Thoracic aorta (tissue), 2 donors: Measurements from ENCODE around the gene HOXC9. TPM values are rescaled to one million over a fixed set of nuclear protein-coding genes. Genes with fewer than 3 reads are reported as not detected.
A peak's percentile ranks its signal among the peaks of the same experiment; 100 is the strongest.

Experiments
- ATAC-seq: fragments of 150-250 bp; one replicate; pipeline ENCODE4 v1.8.0; 2017; ENCODE audit warnings: low read depth; ENCODE audit not compliant: insufficient number of reproducible peaks, low FRiP score
- DNase-seq: peaks from one replicate; pipeline ENCODE4 v3.0.0-alpha.2; 2020; ENCODE audit warnings: low spot score
- H3K27ac ChIP-seq, 2 donors: fragments of 200-600 bp; sonication (generic); 1 replicate in 1 of 2; 2 replicates in 1 of 2; pipeline ENCODE4 v1.5.1; 2016; ENCODE audit warnings: mild to moderate bottlenecking in 2 of 2, moderate library complexity in 2 of 2
- H3K27me3 ChIP-seq: fragments of 200-600 bp; sonication (generic); replicated peaks from 2 replicates; pipeline ENCODE4 v1.6.0; 2016; ENCODE audit warnings: mild to moderate bottlenecking; ENCODE audit not compliant: insufficient read depth
- H3K36me3 ChIP-seq: fragments of 200-600 bp; sonication (generic); one replicate; pipeline ENCODE4 v1.5.1; 2016
- H3K4me1 ChIP-seq, 2 donors: fragments of 200-600 bp; sonication (generic); 1 replicate in 1 of 2; 2 replicates in 1 of 2; pipeline versions ENCODE4 v1.5.1 to v1.6.0; 2016; ENCODE audit warnings: low read depth in 2 of 2, mild to moderate bottlenecking in 1 of 2; ENCODE audit not compliant: control insufficient read depth in 1 of 2
- H3K4me3 ChIP-seq: fragments of 200-600 bp; sonication (generic); 2 replicates; pipeline ENCODE4 v1.5.1; 2016; ENCODE audit warnings: mild to moderate bottlenecking
- H3K9me3 ChIP-seq: fragments of 200-600 bp; sonication (generic); 2 replicates; pipeline ENCODE4 v1.5.1; 2016
- CTCF ChIP-seq: fragments of 200-600 bp; sonication (generic); IDR thresholded peaks from one replicate; pipeline ENCODE4 v1.5.1; 2019; ENCODE audit warnings: antibody characterized with exemption
- total RNA-seq, 2 donors: library from RNA; depleted of rRNA; stranded (reverse); fragments of >200 nt; gene quantifications; one replicate each; pipeline versions ENCODE4 v1.1.0 to v1.2.3, GENCODE V29; 2016

HOXC9 gene
- total RNA-seq, 2 donors from 2014 or later = not detected

- H3K4me3 ChIP-seq = peak overlapping the region; percentile 64
- peaks cover 0 to 6% of the 10 kb centered on the region in 2 donors for H3K4me1 ChIP-seq
- DNase-seq (no peak), ATAC-seq (no peak)
- peaks cover 3% of the 10 kb centered on the region for H3K36me3 ChIP-seq
- H3K27ac ChIP-seq = no peak overlapping the region
- H3K9me3 ChIP-seq = no peaks in the 10 kb centered on the region
- TF ChIP-seq CTCF = no peak
- no peaks in the 10 kb centered on the region for H3K27me3 ChIP-seq
These were observed 34.2 kb downstream of the HOXC9 start for GRCh38 chr12:54033980-54034784.

GRCh38 chr12:54034785-54035310 lies 34.9 kb downstream of the HOXC9 start:
- Histone ChIP-seq H3K27ac (no peak overlapping the region), H3K9me3 (no peaks in the 10 kb centered on the region), H3K4me1 (peaks cover 0 to 11% of the 10 kb centered on the region in 2 donors), H3K36me3 (peaks cover 2% of the 10 kb centered on the region), H3K27me3 (no peaks in the 10 kb centered on the region), H3K4me3 (no peak overlapping the region)
- TF ChIP-seq CTCF = no peak
- no peak for ATAC-seq
- DNase-seq = no peak

- no peaks in the 10 kb centered on the region for H3K27me3 ChIP-seq
- no peak for ATAC-seq
- peaks cover 0 to 11% of the 10 kb centered on the region in 2 donors for H3K4me1 ChIP-seq
These were observed 35.8 kb downstream of the HOXC9 start for GRCh38 chr12:54035568-54036264.

GRCh38 chr12:54036620-54037359 lies 36.8 kb downstream of the HOXC9 start:
- ATAC-seq = no peak
- H3K9me3 ChIP-seq = no peaks in the 10 kb centered on the region
- no peaks in the 10 kb centered on the region for H3K36me3 ChIP-seq
- no peak overlapping the region for H3K4me3 ChIP-seq
- peak; percentile 9 for TF ChIP-seq CTCF
- DNase-seq = no peak
- H3K4me1 ChIP-seq = peaks cover 0 to 11% of the 10 kb centered on the region in 2 donors
- H3K27ac ChIP-seq = no peak overlapping the region
- no peaks in the 10 kb centered on the region for H3K27me3 ChIP-seq

More at GRCh38 chr12:54035568-54036264, 35.8 kb downstream of the HOXC9 start:
- TF ChIP-seq CTCF = no peak
- no peak for DNase-seq
- no peaks in the 10 kb centered on the region for H3K9me3 ChIP-seq
- no peaks in the 10 kb centered on the region for H3K36me3 ChIP-seq
- no peak overlapping the region for H3K4me3 ChIP-seq
- H3K27ac ChIP-seq = no peak overlapping the region
